B cell (primary cell): ENCODE results near the gene LPIN2.

Experiments
- EZH2 ChIP-seq: IDR thresholded peaks from 2 replicates; pipeline ENCODE4 v1.6.1; 2012; ENCODE audit warnings: borderline replicate concordance, low read depth, mild to moderate bottlenecking, moderate library complexity, low read length; ENCODE audit not compliant: insufficient read depth, poor library complexity, severe bottlenecking
- TF ChIP-seq, protein P1 (sequence below): fragments of 200-600 bp; IDR thresholded peaks from one replicate; pipeline ENCODE4 v1.8.0; 2022; ENCODE audit warnings: antibody characterized with exemption, mild to moderate bottlenecking

DNA sequence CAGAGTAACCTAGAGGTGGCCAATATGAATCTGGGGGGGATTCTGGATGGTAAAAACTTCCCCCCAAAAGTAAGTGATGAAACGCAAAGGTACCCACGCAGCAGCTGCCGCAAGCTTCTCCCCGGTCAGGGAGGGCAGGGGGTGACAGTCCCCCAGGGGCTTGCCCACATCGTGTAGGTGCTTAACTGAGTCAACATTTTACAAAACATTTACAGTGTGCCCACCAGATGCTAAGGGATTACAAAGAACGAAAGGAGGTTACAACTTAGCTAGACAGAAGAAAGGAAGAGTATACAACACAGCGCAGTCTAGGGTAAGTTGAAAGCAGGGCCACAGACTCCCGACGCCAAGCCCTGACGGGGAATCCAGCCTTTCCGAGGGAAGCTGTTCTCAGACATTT lies 45.6 kb downstream of the LPIN2 start:
- TF ChIP-seq, protein P1, sequence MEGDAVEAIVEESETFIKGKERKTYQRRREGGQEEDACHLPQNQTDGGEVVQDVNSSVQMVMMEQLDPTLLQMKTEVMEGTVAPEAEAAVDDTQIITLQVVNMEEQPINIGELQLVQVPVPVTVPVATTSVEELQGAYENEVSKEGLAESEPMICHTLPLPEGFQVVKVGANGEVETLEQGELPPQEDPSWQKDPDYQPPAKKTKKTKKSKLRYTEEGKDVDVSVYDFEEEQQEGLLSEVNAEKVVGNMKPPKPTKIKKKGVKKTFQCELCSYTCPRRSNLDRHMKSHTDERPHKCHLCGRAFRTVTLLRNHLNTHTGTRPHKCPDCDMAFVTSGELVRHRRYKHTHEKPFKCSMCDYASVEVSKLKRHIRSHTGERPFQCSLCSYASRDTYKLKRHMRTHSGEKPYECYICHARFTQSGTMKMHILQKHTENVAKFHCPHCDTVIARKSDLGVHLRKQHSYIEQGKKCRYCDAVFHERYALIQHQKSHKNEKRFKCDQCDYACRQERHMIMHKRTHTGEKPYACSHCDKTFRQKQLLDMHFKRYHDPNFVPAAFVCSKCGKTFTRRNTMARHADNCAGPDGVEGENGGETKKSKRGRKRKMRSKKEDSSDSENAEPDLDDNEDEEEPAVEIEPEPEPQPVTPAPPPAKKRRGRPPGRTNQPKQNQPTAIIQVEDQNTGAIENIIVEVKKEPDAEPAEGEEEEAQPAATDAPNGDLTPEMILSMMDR, result no peak
- no peak for TF ChIP-seq EZH2
